A549 (cell line): ENCODE results near the gene RPTOR.

ENCODE experiments used
- BHLHE40 ChIP-seq: IDR thresholded peaks from 2 replicates; pipeline ENCODE4 v1.6.1; 2012; ENCODE audit warnings: low read depth, low read length, inconsistent platforms
- CBX8 ChIP-seq: fragments of 200-600 bp; sonication (generic); IDR thresholded peaks from 2 replicates; pipeline ENCODE4 v1.6.1; 2016
- CEBPB ChIP-seq, 2 experiments: fragments of >200 bp in 1 of 2; sonication (Bioruptor Twin) in 1 of 2; formaldehyde crosslinking in 1 of 2; IDR thresholded peaks; 2 replicates each; pipeline ENCODE4 v1.6.1; 2012 to 2016
- CHD4 ChIP-seq: fragments of 200-600 bp; sonication (generic); IDR thresholded peaks from 2 replicates; pipeline ENCODE4 v1.6.1; 2016; ENCODE audit warnings: antibody characterized with exemption, mild to moderate bottlenecking, borderline replicate concordance
- CTCF ChIP-seq: fragments of >200 bp; sonication (Bioruptor Twin); formaldehyde crosslinking; IDR thresholded peaks from 3 replicates; pipeline ENCODE4 v1.5.1; 2016
- FOSL2 ChIP-seq, 2 experiments: fragments of 450-650 bp in 1 of 2; fragments of >200 bp in 1 of 2; sonication (Bioruptor Twin) in 1 of 2; formaldehyde crosslinking; IDR thresholded peaks; 2 replicates each; pipeline versions ENCODE4 v1.5.0 to v1.6.1; 2016 to 2020; ENCODE audit warnings: mild to moderate bottlenecking in 1 of 2, moderate library complexity in 1 of 2
- MAX ChIP-seq: IDR thresholded peaks from 2 replicates; pipeline ENCODE4 v1.6.1; 2012
- REST ChIP-seq: fragments of 200-600 bp; sonication (generic); IDR thresholded peaks from 2 replicates; pipeline ENCODE4 v1.6.1; 2016; ENCODE audit warnings: antibody characterized with exemption, mild to moderate bottlenecking, moderate library complexity
- USF2 ChIP-seq: fragments of 450-650 bp; IDR thresholded peaks from 2 replicates; pipeline ENCODE4 v1.6.1; 2014; ENCODE audit warnings: antibody characterized with exemption
- ZC3H11A ChIP-seq: fragments of 450-650 bp; IDR thresholded peaks from 2 replicates; pipeline ENCODE4 v1.6.1; 2014; ENCODE audit warnings: antibody characterized with exemption, mild to moderate bottlenecking
- ZNF302 ChIP-seq: fragments of 250-450 bp; sonication (Bioruptor Pico); IDR thresholded peaks from 2 replicates; pipeline ENCODE4 v1.9.0; 2021; ENCODE audit warnings: inconsistent platforms, mild to moderate bottlenecking, moderate library complexity

GRCh38 chr17:80528536-80528935 lies 16.1 kb upstream of the RPTOR start:
- TF ChIP-seq CTCF (no peak), BHLHE40 (no peak), MAX (no peak), ZNF302 (CRISPR knock-in tag) (no peak), FOSL2 (IDR thresholded peaks at IDR 0.05) (no peak), FOSL2 (CRISPR knock-in tag; IDR thresholded peaks at IDR 0.05) (no peak), USF2 (no peak), ZC3H11A (no peak), CHD4 (no peak), REST (no peak), CEBPB (IDR thresholded peaks at IDR 0.05) (no peak), CBX8 (no peak)
